ENCODE measurements around the gene TMPRSS6. TPM values are rescaled to one million over a fixed set of nuclear protein-coding genes. Genes with fewer than 3 reads are reported as not detected.
A peak's percentile ranks its signal among the peaks of the same experiment; 100 is the strongest.

TMPRSS6 gene
- total and polyA plus RNA-seq, 2 of the 13 experiments (the other 11 are each of a cell fraction or from before 2014, with no cell fraction given): 4.2 to 4.8 TPM

- Histone ChIP-seq H3K27ac (ENCODE audit: extremely low read length, insufficient read depth, low read length) (peak overlapping the region; percentile 88), H3K79me2 (ENCODE audit: insufficient read depth, low read length) (peaks cover 66% of the 10 kb centered on the region), H3K4me2 (ENCODE audit: low read depth, low read length) (peak overlapping the region; percentile 91), H3K4me1 (ENCODE audit: insufficient read depth, low read length) (peaks cover 79% of the 10 kb centered on the region), H3K36me3 (replicated peaks in 1 of 2; ENCODE audit: control insufficient read depth in 1 of 2, insufficient read depth in 2 of 2, low read length in 2 of 2) (peaks cover 5 to 17% of the 10 kb centered on the region in 2 experiments), H3K9ac (ENCODE audit: insufficient read depth, low read depth, low read length) (peak overlapping the region; percentile 95), H3K27me3 (ENCODE audit: control insufficient read depth in 1 of 2, insufficient read depth in 2 of 2, low read length in 2 of 2) (no peaks in the 10 kb centered on the region; a peak in 1 of 5 replicates), H4K20me1 (ENCODE audit: insufficient read depth, low read length) (peaks cover 29% of the 10 kb centered on the region), H3K4me3 (replicated peaks in 1 of 3; ENCODE audit: insufficient read depth in 1 of 3, low read depth in 2 of 3, low read length in 3 of 3) (peak overlapping the region; percentile 86 to 94 (median 92)), H3K9me3 (ENCODE audit: low read length) (no peaks in the 10 kb centered on the region), H2AFZ (ENCODE audit: low read length) (no peak overlapping the region)
- no peak for FAIRE-seq
- peak; percentile 25 for ATAC-seq
- intact Hi-C loops (cut with micrococcal nuclease; ENCODE audit: unreplicated experiment) (no loop called here), in situ Hi-C loops (cut with HindIII; ENCODE audit: extremely low pct_ligation_motif_present, low pct_unique_long_range_greater_than_20kb) (no loop called here)
- ChIA-PET CTCF (ENCODE audit: low intra/inter-chr PET ratio, low total read pairs) (interaction anchor here (1.8 kb wide), 1 partner anchor 26 kb away, joined by 7 read pairs; no protein-coding TSS in a partner anchor), POLR2A (interaction anchor here (0.8 to 11.6 kb wide), 9 partner anchors 8 to 181 kb away, joined by 3 to 383 read pairs (median 5); partner anchors contain the start of gene KCTD17)
- TSS peak; percentile 53 for BruUV-seq (replicated peaks)
- 0% methylated on average over 1 of the region's 35 CpGs for WGBS (ENCODE audit: low lambda C conversion rate)
- peak; percentile 40 for DNase-seq (ENCODE audit: low spot score)
- TF ChIP-seq NFIB (CRISPR knock-in tag; IDR thresholded peaks at IDR 0.05; ENCODE audit: borderline replicate concordance): no peak
- TF ChIP-seq ARID5B (CRISPR knock-in tag; IDR thresholded peaks at IDR 0.05): peak; percentile 27; the same call in 1 of the 2 replicates
- TF ChIP-seq RBM39 (IDR thresholded peaks at IDR 0.05; ENCODE audit: low read depth, low read length, poor library complexity, severe bottlenecking): peak; percentile 48
- no peak for TF ChIP-seq TP53 (CRISPR knock-in tag; conservative IDR thresholded peaks at IDR 0.05)
- TF ChIP-seq ATF7 (IDR thresholded peaks at IDR 0.05): no peak
- no peak for TF ChIP-seq ATF7 (CRISPR knock-in tag; IDR thresholded peaks at IDR 0.05)
- TF ChIP-seq ZNF12 (CRISPR knock-in tag; IDR thresholded peaks at IDR 0.05): no peak
- TF ChIP-seq ZZZ3 (CRISPR knock-in tag; IDR thresholded peaks at IDR 0.05; ENCODE audit: borderline replicate concordance): no peak
- TF ChIP-seq TCF12 (IDR thresholded peaks at IDR 0.05): no peak
- TF ChIP-seq TCF12 (CRISPR knock-in tag; IDR thresholded peaks at IDR 0.05): no peak; the same call in 1 of the 2 replicates
- TF ChIP-seq MAX (IDR thresholded peaks at IDR 0.05): no peak
- TF ChIP-seq IRX3 (CRISPR knock-in tag; IDR thresholded peaks at IDR 0.05; ENCODE audit: borderline replicate concordance, low read depth): no peak
- no peak for TF ChIP-seq TERF1 (CRISPR knock-in tag; IDR thresholded peaks at IDR 0.05)
- TF ChIP-seq SKIL (CRISPR knock-in tag; IDR thresholded peaks at IDR 0.05; ENCODE audit: borderline replicate concordance): 0 out of 2 replicates have a peak, but pooled peaks have one; percentile 24
- TF ChIP-seq ZNF225 (CRISPR knock-in tag; IDR thresholded peaks at IDR 0.05): no peak
- no peak for TF ChIP-seq ZBTB34 (CRISPR knock-in tag; IDR thresholded peaks at IDR 0.05)
Observed at GRCh38 chr22:37018815-37019308, 90.7 kb downstream of the TMPRSS6 start.
